Epithelial cell of proximal tubule (primary cell): ENCODE results near the gene DNMT1. TPM values are rescaled to one million over a fixed set of nuclear protein-coding genes. Genes with fewer than 3 reads are reported as not detected.
A peak's percentile ranks its signal among the peaks of the same experiment; 100 is the strongest.
"Not testable (repeated sequence)": the region's sequence is repeated elsewhere in the genome, so short reads cannot be mapped to it uniquely, and the experiment has no call there.

Source experiments
- DNase-seq: peaks from one replicate; pipeline ENCODE4 v3.0.0-alpha.2; 2011; ENCODE audit warnings: low read depth
- H3K4me3 ChIP-seq: 2 replicates; pipeline ENCODE4 v1.5.1; 2011; ENCODE audit warnings: low read depth, mild to moderate bottlenecking, low read length
- total RNA-seq: library from RNA; depleted of rRNA; stranded (reverse); fragments of >200 nt; gene quantifications from 2 replicates; pipeline ENCODE4 v1.2.3, GENCODE V29; 2015
- TF ChIP-seq, protein P1 (sequence below): conservative IDR thresholded peaks from 2 replicates; pipeline ENCODE4 v1.5.1; 2012; ENCODE audit warnings: low read depth, mild to moderate bottlenecking, low read length

The DNMT1 gene
- total RNA-seq, result 154 and 198 TPM in 2 replicates

DNA sequence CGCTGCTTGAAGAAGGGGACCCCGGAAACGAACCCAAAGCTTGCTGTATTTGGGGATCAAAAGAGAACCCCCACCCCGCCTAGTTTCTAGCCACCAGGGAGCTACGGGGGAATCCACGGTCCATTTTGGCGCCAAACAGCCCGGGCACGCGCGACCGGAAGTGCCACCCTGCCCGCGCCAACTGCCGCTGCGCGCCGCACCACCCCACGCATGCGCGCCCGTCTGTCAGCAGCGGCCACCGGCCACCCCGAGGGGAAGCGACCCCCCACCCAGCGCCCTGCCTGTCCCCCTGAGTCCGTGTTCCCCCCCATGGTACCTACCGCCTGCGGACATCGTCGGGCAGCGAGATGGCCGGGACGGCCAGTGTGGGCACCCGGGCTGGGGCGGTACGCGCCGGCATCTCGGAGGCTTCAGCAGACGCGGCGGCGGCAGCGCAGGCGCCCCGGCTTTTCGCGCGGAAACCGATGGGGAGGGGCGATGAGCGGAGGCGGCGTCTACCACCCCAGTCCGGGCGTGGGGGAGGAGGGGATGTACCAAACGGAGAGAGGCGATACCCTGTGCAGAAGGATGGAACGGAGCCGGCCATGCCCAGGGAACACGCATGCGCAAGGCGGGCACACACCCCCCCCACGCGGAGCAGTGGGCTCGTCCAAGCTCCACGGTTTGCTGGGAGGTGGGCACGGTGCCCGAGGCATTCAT, at the start of gene DNMT1:
DNMT1 (minus strand) TSS at position 454 of the 699 bp plus-strand sequence; CDS start at position 400, 54 bp downstream.
- H3K4me3 ChIP-seq, result peak within 1 kb of the TSS; percentile 96
- TF ChIP-seq, protein P1, sequence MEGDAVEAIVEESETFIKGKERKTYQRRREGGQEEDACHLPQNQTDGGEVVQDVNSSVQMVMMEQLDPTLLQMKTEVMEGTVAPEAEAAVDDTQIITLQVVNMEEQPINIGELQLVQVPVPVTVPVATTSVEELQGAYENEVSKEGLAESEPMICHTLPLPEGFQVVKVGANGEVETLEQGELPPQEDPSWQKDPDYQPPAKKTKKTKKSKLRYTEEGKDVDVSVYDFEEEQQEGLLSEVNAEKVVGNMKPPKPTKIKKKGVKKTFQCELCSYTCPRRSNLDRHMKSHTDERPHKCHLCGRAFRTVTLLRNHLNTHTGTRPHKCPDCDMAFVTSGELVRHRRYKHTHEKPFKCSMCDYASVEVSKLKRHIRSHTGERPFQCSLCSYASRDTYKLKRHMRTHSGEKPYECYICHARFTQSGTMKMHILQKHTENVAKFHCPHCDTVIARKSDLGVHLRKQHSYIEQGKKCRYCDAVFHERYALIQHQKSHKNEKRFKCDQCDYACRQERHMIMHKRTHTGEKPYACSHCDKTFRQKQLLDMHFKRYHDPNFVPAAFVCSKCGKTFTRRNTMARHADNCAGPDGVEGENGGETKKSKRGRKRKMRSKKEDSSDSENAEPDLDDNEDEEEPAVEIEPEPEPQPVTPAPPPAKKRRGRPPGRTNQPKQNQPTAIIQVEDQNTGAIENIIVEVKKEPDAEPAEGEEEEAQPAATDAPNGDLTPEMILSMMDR, result no peak
- peak; percentile 54 for DNase-seq

DNA sequence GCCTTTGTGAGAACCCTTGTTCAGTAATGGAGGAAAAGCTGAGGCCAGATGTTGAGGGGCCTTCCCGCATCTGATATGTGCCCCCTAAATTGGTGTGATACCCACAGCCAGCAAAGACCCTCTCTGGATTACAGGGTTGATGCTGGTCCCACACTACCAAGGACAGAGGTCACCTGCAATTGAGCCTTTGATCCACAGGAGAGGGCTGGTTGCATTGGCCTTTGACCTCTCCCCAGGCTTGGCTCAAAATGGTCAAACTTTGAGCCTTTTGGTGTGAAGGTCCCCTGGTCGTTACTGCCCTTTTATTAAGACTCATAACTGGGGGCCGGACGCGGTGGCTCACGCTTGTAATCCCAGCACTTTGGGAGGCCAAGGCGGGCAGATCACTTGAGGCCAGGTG, 48.9 kb upstream of the DNMT1 start:
- TF ChIP-seq, protein P1, result no peak
- no peak overlapping the region for H3K4me3 ChIP-seq
- DNase-seq, result no peak

DNA sequence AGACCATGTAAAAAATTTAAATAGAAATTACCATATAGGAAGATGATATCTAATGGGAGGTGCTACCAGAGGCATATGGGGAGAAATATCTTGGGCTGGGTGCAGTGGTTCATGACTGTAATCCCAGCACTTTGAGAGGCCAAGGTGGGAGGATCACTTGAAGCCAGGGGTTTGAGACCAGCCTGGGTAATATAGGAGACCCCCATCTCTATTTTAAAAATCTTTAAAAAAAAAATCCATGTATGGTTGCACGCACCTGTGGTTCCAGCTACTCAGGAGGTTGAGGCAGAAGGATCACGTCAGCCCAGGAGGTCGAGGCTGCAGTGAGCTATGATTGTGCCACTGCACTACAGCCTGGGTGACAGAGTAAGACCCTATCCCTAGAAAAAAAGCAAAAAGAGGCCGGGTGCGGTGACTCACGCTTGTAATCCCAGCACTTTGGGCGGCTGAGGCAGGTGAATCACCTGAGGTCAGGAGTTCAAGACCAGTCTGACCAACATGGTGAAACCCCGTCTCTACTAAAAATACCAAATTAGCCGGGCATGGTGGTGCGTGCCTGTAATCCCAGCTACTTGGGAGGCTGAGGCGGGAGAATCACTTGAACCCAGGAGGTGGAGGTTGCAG, 47.2 kb upstream of the DNMT1 start:
- not testable (repeated sequence) for DNase-seq

DNA sequence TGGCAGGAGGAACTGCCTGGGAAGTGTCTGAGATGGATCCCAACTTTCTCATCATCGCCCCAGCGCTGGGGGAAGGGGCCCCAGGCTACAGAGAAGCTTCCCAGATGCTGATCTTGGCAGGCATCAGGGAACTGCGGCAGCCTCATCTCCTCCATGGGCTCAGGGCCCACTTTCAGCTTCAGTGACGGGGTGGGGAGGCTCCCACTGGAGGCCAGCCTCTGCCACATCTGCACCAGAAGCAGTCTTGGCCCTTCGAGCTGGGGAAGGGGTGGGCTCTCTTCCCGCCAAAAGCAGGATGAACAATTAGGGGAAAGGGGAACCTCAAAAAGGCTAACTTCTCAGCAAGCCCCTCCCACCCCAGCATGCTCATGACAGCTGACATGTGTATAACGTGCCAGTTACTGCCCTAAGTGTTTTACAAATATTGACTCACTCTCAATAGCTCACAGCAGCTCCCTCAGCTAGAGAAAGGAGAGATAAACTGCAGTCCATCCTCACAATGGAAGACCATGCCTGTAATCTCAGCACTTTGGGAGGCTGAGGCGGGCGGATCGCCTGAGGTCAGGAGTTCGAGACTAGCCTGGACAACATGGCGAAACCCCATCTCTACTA, 43.5 kb upstream of the DNMT1 start:
- TF ChIP-seq, protein P1, result no peak
- no peak for DNase-seq
- no peak overlapping the region for H3K4me3 ChIP-seq

More for the DNA sequence above, 47.2 kb upstream of the DNMT1 start:
- H3K4me3 ChIP-seq, result not testable (repeated sequence)

DNA sequence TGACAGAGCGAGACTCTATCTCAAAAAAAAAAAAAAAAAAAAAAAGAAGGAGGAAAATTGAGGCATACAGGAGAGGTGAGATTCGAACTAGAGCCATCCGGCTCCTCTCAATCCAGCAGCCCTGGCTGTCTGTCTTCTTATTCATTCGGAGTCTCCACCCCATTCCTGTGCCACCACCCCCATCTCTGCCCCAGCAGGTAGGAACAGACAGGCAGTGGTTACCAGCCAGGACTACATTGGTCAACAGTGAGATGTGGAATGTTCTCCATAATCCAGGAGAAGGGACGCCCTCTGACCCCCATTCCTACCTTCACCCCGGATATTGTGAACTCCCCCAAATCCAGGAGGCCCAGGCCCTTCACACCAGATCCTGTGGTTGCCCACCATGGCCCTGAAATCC, 42.9 kb upstream of the DNMT1 start:
- no peak overlapping the region for H3K4me3 ChIP-seq
- no peak for DNase-seq
- TF ChIP-seq, protein P1, result no peak

DNA sequence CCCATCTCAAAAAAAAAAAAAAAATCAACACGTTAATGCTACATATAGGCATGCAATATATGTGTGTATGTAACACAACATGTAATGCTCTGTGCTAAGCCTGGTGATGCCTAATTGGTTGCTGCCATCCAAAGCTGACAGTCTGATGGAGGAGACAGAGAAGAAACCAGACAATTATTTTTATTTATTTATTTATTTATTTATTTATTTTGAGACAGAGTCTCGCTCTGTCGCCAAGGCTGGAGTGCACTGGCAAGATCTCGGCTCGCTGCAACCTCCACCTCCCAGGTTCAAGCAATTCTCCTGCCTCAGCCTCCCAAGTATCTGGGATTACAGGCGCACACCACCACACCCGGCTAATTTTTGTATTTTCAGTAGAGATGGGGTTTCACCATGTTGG, 40.7 kb upstream of the DNMT1 start:
- DNase-seq, H3K4me3 ChIP-seq: not testable (repeated sequence)

DNA sequence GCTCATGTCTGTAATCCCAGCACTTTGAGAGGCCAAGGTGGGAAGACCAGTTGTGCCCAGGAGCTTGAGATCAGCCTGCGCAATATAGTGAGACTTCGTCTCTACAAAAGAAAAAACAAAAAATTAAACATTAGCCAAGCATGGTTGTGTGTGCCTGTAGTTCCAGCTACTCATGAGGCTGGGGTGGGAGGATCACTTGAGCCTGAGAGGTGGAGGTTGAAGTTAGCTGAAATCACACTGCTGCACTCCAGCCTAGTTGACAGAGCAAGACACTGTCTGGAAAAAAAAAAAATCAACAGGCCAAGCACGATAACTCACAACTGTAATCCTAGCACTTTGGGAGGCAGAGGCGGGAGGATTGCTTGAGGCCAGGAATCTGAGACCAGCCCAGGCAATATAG, 40.2 kb upstream of the DNMT1 start:
- TF ChIP-seq, protein P1, result no peak
- DNase-seq, result no peak
- H3K4me3 ChIP-seq, result no peak overlapping the region

DNA sequence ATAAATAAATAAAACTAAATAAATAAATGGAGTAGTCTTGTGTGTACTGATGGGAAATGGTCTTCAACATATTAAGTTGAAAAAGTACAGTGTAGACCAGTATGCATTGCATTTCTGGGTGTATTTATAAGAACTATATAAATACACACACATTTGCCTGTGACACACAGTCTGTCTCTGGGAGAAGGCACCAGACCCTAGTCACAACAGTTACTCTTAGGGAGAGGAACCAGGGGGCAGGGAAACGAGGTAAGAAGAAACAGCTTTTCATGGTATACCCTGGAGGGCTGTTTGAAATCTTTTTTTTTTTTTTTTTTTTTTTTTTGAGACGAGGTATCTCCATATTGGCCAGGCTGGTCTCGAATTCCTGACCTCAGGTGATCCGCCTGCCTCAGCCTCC, 39.2 kb upstream of the DNMT1 start:
- no peak overlapping the region for H3K4me3 ChIP-seq
- no peak for DNase-seq
- TF ChIP-seq, protein P1, result no peak
